Liver (tissue), 9 donors: ENCODE data around the gene FAM222A. TPM values are rescaled to one million over a fixed set of nuclear protein-coding genes. Genes with fewer than 3 reads are reported as not detected.

Source experiments
- DNase-seq: peaks from one replicate; pipeline ENCODE4 v3.0.0-alpha.2; 2017; ENCODE audit warnings: low spot score
- H3K27ac ChIP-seq, 2 donors: one replicate each; pipeline ENCODE4 v1.7.0; 2013; ENCODE audit warnings: inconsistent platforms in 2 of 2, low read length in 2 of 2, control low read depth in 1 of 2, low read depth in 1 of 2, mild to moderate bottlenecking in 1 of 2
- H3K27me3 ChIP-seq, 4 donors: one replicate each; pipeline versions ENCODE4 v1.6.1 to v1.7.0; 2013; ENCODE audit warnings: low read length in 3 of 4, inconsistent platforms in 1 of 4, mild to moderate bottlenecking in 1 of 4, moderate library complexity in 1 of 4; ENCODE audit not compliant: control insufficient read depth in 4 of 4, insufficient read depth in 4 of 4
- H3K36me3 ChIP-seq, 4 donors: one replicate each; pipeline versions ENCODE4 v1.6.1 to v1.7.0; 2013; ENCODE audit warnings: low read length in 3 of 4, mild to moderate bottlenecking in 3 of 4, low read depth in 1 of 4, moderate library complexity in 1 of 4; ENCODE audit not compliant: control insufficient read depth in 4 of 4, insufficient read depth in 3 of 4
- H3K4me1 ChIP-seq, 4 donors: one replicate each; pipeline versions ENCODE4 v1.6.1 to v1.7.0; 2013; ENCODE audit warnings: low read length in 3 of 4, mild to moderate bottlenecking in 3 of 4, moderate library complexity in 1 of 4; ENCODE audit not compliant: control insufficient read depth in 4 of 4, insufficient read depth in 4 of 4
- H3K4me3 ChIP-seq, 3 donors: one replicate each; pipeline versions ENCODE4 v1.6.1 to v1.7.0; 2013; ENCODE audit warnings: low read length in 3 of 3, control low read depth in 1 of 3, low read depth in 1 of 3, mild to moderate bottlenecking in 1 of 3
- H3K9ac ChIP-seq, 2 donors: one replicate each; pipeline ENCODE4 v1.7.0; 2013; ENCODE audit warnings: low read length in 2 of 2, mild to moderate bottlenecking in 2 of 2, moderate library complexity in 2 of 2, control low read depth in 1 of 2, low read depth in 1 of 2
- H3K9me3 ChIP-seq, 4 donors: one replicate each; pipeline versions ENCODE4 v1.6.1 to v1.7.0; 2013; ENCODE audit warnings: low read length in 3 of 4; ENCODE audit not compliant: control insufficient read depth in 4 of 4
- ATF3 ChIP-seq: IDR thresholded peaks from 2 replicates; pipeline ENCODE4 v1.6.1; 2016; ENCODE audit warnings: antibody characterized with exemption
- CTCF ChIP-seq: fragments of 150-350 bp; IDR thresholded peaks from 2 replicates; pipeline ENCODE4 v1.5.1; 2017; ENCODE audit warnings: improper control_type of control experiment, low read depth, low read length; ENCODE audit not compliant: missing input control
- EGR1 ChIP-seq, 2 donors: IDR thresholded peaks; 2 replicates each; pipeline ENCODE4 v1.6.1; 2016 to 2018; ENCODE audit warnings: antibody characterized with exemption in 2 of 2, low read depth in 2 of 2
- FOXA1 ChIP-seq: IDR thresholded peaks from 2 replicates; pipeline ENCODE4 v1.6.1; 2016; ENCODE audit warnings: antibody characterized with exemption
- FOXA2 ChIP-seq: IDR thresholded peaks from 2 replicates; pipeline ENCODE4 v1.6.1; 2016; ENCODE audit warnings: antibody characterized with exemption
- GABPA ChIP-seq, 2 donors: IDR thresholded peaks in 1 of 2; conservative IDR thresholded peaks in 1 of 2; 2 replicates each; pipeline ENCODE4 v1.6.1; 2016; ENCODE audit warnings: antibody characterized with exemption in 2 of 2, mild to moderate bottlenecking in 1 of 2, moderate library complexity in 1 of 2
- HNF4A ChIP-seq, 2 donors: conservative IDR thresholded peaks; 2 replicates each; pipeline ENCODE4 v1.6.1; 2016; ENCODE audit warnings: antibody characterized with exemption in 2 of 2, mild to moderate bottlenecking in 2 of 2
- HNF4G ChIP-seq: IDR thresholded peaks from 2 replicates; pipeline ENCODE4 v1.6.1; 2016; ENCODE audit warnings: antibody characterized with exemption
- JUND ChIP-seq, 2 donors: IDR thresholded peaks; 2 replicates each; pipeline ENCODE4 v1.6.1; 2016; ENCODE audit warnings: antibody characterized with exemption in 2 of 2
- NR2F2 ChIP-seq: IDR thresholded peaks from 2 replicates; pipeline ENCODE4 v1.6.1; 2016; ENCODE audit warnings: antibody characterized with exemption
- RAD21 ChIP-seq, 2 donors: IDR thresholded peaks; 2 replicates each; pipeline ENCODE4 v1.6.1; 2016; ENCODE audit warnings: antibody characterized with exemption in 2 of 2, mild to moderate bottlenecking in 2 of 2
- RXRA ChIP-seq, 2 donors: IDR thresholded peaks; 2 replicates each; pipeline ENCODE4 v1.6.1; 2017 to 2018; ENCODE audit warnings: antibody characterized with exemption in 2 of 2, mild to moderate bottlenecking in 1 of 2
- SP1 ChIP-seq: IDR thresholded peaks from 2 replicates; pipeline ENCODE4 v1.6.1; 2018; ENCODE audit warnings: antibody characterized with exemption, mild to moderate bottlenecking
- TAF1 ChIP-seq: conservative IDR thresholded peaks from 2 replicates; pipeline ENCODE4 v1.6.1; 2016; ENCODE audit warnings: antibody characterized with exemption, mild to moderate bottlenecking
- YY1 ChIP-seq: IDR thresholded peaks from 2 replicates; pipeline ENCODE4 v1.6.1; 2016; ENCODE audit warnings: antibody characterized with exemption, mild to moderate bottlenecking
- ZBTB33 ChIP-seq: IDR thresholded peaks from 2 replicates; pipeline ENCODE4 v1.6.1; 2016; ENCODE audit warnings: antibody characterized with exemption
- WGBS: extraction: QIAGEN DNeasy Blood & Tissue Kit; methylation state at CpG from one replicate; pipeline ENCODE4 v1.1.7; 2013; 5-methylcytosine and 5-hydroxymethylcytosine counted together
- polyA plus RNA-seq, 2 donors: library from polyadenylated mRNA; stranded (reverse) in 1 of 2; unstranded in 1 of 2; fragments of 200-250 nt in 1 of 2; fragments of >200 nt in 1 of 2; fragmentation: Nextera tagmentation in 1 of 2; extraction: Ambion mirVana in 1 of 2; gene quantifications; one replicate each; pipeline versions ENCODE4 v1.2.1 to v1.2.3, GENCODE V29; 2013 to 2015
- total RNA-seq, 2 donors: library from RNA; depleted of rRNA; stranded (reverse); fragments of >200 nt; gene quantifications; one replicate each; pipeline ENCODE4 v1.2.3, GENCODE V29; 2014
- TF ChIP-seq, protein P1 (sequence below): IDR thresholded peaks from 2 replicates; pipeline ENCODE4 v1.6.1; 2016; ENCODE audit warnings: antibody characterized with exemption
- TF ChIP-seq, protein P2 (sequence below): IDR thresholded peaks from 2 replicates; pipeline ENCODE4 v1.6.1; 2016; ENCODE audit warnings: antibody characterized with exemption, mild to moderate bottlenecking
- donor health status: healthy.
- donor health status: healthy.
- donor health status: healthy.
- donor health status: healthy.
- donor health status: healthy.

Gene FAM222A
- total and polyA plus RNA-seq, 4 donors: 0.97 to 2.2 (median 1.9) TPM

- Histone ChIP-seq H3K4me3 (no peak overlapping the region), H3K27ac (no peak overlapping the region), H3K4me1 (peaks cover 0 to 10% (median 9%) of the 10 kb centered on the region in 4 donors), H3K9ac (no peak overlapping the region), H3K9me3 (no peaks in the 10 kb centered on the region), H3K27me3 (no peaks in the 10 kb centered on the region), H3K36me3 (no peaks in the 10 kb centered on the region)
- TF ChIP-seq GABPA (IDR thresholded peaks at IDR 0.05 in 1 of 2, conservative IDR thresholded peaks at IDR 0.05 in 1 of 2) (no peak), SP1 (no peak), RAD21 (IDR thresholded peaks at IDR 0.05) (no peak), ATF3 (no peak), FOXA2 (no peak), EGR1 (IDR thresholded peaks at IDR 0.05; ENCODE audit: low read depth in 2 of 2) (no peak), TAF1 (no peak), YY1 (no peak)
- TF ChIP-seq, protein P1, sequence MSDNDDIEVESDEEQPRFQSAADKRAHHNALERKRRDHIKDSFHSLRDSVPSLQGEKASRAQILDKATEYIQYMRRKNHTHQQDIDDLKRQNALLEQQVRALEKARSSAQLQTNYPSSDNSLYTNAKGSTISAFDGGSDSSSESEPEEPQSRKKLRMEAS: no peak
- no peak for DNase-seq
- WGBS: 87% methylated on average over 1 of the region's 1 CpG
These were observed 15.3 kb downstream of the FAM222A start for GRCh38 chr12:109728921-109729320.

GRCh38 chr12:109729371-109729781 lies 15.8 kb downstream of the FAM222A start:
- Histone ChIP-seq H3K27ac (no peak overlapping the region), H3K4me3 (no peak overlapping the region), H3K27me3 (no peaks in the 10 kb centered on the region), H3K9ac (no peak overlapping the region), H3K36me3 (no peaks in the 10 kb centered on the region), H3K9me3 (no peaks in the 10 kb centered on the region), H3K4me1 (peaks cover 0 to 7% (median 6%) of the 10 kb centered on the region in 4 donors)
- no peak for DNase-seq
- WGBS: 90% methylated on average over 18 of the region's 18 CpGs
- TF ChIP-seq FOXA1: no peak
- TF ChIP-seq FOXA2: no peak
- TF ChIP-seq ATF3: no peak
- no peak for TF ChIP-seq HNF4G
- TF ChIP-seq CTCF: no peak

DNA sequence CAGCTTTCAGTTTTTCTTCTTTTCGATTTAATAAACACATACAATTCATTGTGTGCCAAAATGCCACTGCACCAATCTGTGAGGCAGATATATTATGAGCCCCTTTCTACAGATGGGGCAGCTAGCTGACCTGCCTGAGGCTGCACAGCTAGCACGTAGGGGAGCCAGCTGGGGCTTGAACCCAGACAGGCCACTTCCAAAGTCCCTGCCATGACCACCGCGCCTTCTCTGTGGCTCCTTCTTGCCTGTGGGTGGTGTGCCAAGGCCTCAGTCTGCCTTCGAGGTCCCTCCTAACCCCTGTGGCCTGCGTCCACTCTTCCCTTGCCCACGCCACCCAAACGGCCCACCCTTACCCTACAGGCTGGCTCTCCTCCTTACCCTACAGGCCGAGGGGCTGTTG lies 16.2 kb downstream of the FAM222A start:
- 91% methylated on average over 9 of the region's 9 CpGs for WGBS
- DNase-seq: no peak
- H3K4me3 ChIP-seq: no peak overlapping the region
- H3K36me3 ChIP-seq: no peaks in the 10 kb centered on the region
- H3K4me1 ChIP-seq: peaks cover 0 to 6% (median 3%) of the 10 kb centered on the region in 4 donors
- H3K9ac ChIP-seq: no peak overlapping the region
- no peaks in the 10 kb centered on the region for H3K27me3 ChIP-seq
- no peaks in the 10 kb centered on the region for H3K9me3 ChIP-seq
- no peak overlapping the region for H3K27ac ChIP-seq
- no peak for TF ChIP-seq RXRA (IDR thresholded peaks at IDR 0.05)
- TF ChIP-seq FOXA2: no peak
- no peak for TF ChIP-seq HNF4A (conservative IDR thresholded peaks at IDR 0.05)
- TF ChIP-seq SP1: no peak
- TF ChIP-seq ATF3: no peak
- TF ChIP-seq JUND (IDR thresholded peaks at IDR 0.05): no peak
- TF ChIP-seq ZBTB33: no peak
- no peak for TF ChIP-seq YY1
- TF ChIP-seq EGR1 (IDR thresholded peaks at IDR 0.05; ENCODE audit: low read depth in 2 of 2): no peak
- no peak for TF ChIP-seq FOXA1
- TF ChIP-seq, protein P2, sequence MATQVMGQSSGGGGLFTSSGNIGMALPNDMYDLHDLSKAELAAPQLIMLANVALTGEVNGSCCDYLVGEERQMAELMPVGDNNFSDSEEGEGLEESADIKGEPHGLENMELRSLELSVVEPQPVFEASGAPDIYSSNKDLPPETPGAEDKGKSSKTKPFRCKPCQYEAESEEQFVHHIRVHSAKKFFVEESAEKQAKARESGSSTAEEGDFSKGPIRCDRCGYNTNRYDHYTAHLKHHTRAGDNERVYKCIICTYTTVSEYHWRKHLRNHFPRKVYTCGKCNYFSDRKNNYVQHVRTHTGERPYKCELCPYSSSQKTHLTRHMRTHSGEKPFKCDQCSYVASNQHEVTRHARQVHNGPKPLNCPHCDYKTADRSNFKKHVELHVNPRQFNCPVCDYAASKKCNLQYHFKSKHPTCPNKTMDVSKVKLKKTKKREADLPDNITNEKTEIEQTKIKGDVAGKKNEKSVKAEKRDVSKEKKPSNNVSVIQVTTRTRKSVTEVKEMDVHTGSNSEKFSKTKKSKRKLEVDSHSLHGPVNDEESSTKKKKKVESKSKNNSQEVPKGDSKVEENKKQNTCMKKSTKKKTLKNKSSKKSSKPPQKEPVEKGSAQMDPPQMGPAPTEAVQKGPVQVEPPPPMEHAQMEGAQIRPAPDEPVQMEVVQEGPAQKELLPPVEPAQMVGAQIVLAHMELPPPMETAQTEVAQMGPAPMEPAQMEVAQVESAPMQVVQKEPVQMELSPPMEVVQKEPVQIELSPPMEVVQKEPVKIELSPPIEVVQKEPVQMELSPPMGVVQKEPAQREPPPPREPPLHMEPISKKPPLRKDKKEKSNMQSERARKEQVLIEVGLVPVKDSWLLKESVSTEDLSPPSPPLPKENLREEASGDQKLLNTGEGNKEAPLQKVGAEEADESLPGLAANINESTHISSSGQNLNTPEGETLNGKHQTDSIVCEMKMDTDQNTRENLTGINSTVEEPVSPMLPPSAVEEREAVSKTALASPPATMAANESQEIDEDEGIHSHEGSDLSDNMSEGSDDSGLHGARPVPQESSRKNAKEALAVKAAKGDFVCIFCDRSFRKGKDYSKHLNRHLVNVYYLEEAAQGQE: no peak
- no peak for TF ChIP-seq HNF4G
- TF ChIP-seq NR2F2: no peak
- no peak for TF ChIP-seq TAF1
- TF ChIP-seq, protein P1: no peak
